Kidney (tissue), 14 donors: Measurements from ENCODE around the gene GRB10. TPM values are rescaled to one million over a fixed set of nuclear protein-coding genes. Genes with fewer than 3 reads are reported as not detected.

Experiments
- DNase-seq, 5 donors: peaks; one replicate each; pipeline ENCODE4 v3.0.0-alpha.2; 2013 to 2020
- FAIRE-seq: peaks from 2 replicates; lab custom pipeline; 2012; peaks lifted over from hg19 to GRCh38; lab: Jason Lieb, UNC
- H3K27ac ChIP-seq, 2 donors: one replicate each; pipeline ENCODE4 v1.7.0; 2013; ENCODE audit warnings: low read depth in 2 of 2, low read length in 2 of 2, inconsistent platforms in 1 of 2
- H3K27me3 ChIP-seq: one replicate; pipeline ENCODE4 v1.7.1; 2013; ENCODE audit warnings: low read length, inconsistent platforms; ENCODE audit not compliant: control insufficient read depth, insufficient read depth
- H3K36me3 ChIP-seq, 3 donors: one replicate each; pipeline versions ENCODE4 v1.7.0 to v1.7.1; 2013; ENCODE audit warnings: low read length in 3 of 3, control low read depth in 1 of 3, inconsistent platforms in 1 of 3; ENCODE audit not compliant: insufficient read depth in 3 of 3, control insufficient read depth in 2 of 3
- H3K4me1 ChIP-seq, 3 donors: one replicate each; pipeline versions ENCODE4 v1.7.0 to v1.7.1; 2013; ENCODE audit warnings: low read length in 3 of 3, inconsistent platforms in 1 of 3, low read depth in 1 of 3; ENCODE audit not compliant: control insufficient read depth in 2 of 3, insufficient read depth in 2 of 3
- H3K4me3 ChIP-seq, 3 donors: one replicate each; pipeline versions ENCODE4 v1.7.0 to v1.8.1; 2013; ENCODE audit warnings: low read length in 3 of 3, control low read depth in 1 of 3, inconsistent platforms in 1 of 3
- H3K9ac ChIP-seq, 3 donors: one replicate each; pipeline versions ENCODE4 v1.7.0 to v1.7.1; 2013; ENCODE audit warnings: low read length in 3 of 3, control low read depth in 1 of 3, inconsistent platforms in 1 of 3
- H3K9me3 ChIP-seq, 3 donors: one replicate each; pipeline versions ENCODE4 v1.7.0 to v1.7.1; 2013; ENCODE audit warnings: low read length in 3 of 3, control low read depth in 1 of 3, inconsistent platforms in 1 of 3; ENCODE audit not compliant: control insufficient read depth in 2 of 3, insufficient read depth in 1 of 3
- intact Hi-C: fragments of 100-400 bp; cut with DNase I; formaldehyde crosslinking; loops from one replicate; pipeline ENCODE4 v1.11.1; 2022
- polyA plus RNA-seq: library from polyadenylated mRNA; stranded (reverse); fragments of 350-450 nt; fragmentation: Illumina TruSeq; extraction: RNeasy Lipid Tissue Mini Kit (QIAGEN cat#74804); gene quantifications from one replicate; pipeline ENCODE4 v1.2.3, GENCODE V29; 2014; ENCODE audit warnings: low read depth, low replicate concordance; ENCODE audit not compliant: insufficient read depth
- total RNA-seq: library from RNA; stranded (reverse); fragmentation: NEBNext Ultra II Directional; extraction: Animal tissue kit (Norgen Biotek cat#: 25700); gene quantifications from one replicate; pipeline ENCODE4 v1.2.1, GENCODE V29; 2021
- TF ChIP-seq, protein P1 (sequence below): IDR thresholded peaks from 3 replicates; pipeline ENCODE4 v1.5.1; 2012; ENCODE audit warnings: mild to moderate bottlenecking, moderate library complexity, borderline replicate concordance; ENCODE audit not compliant: insufficient read depth; ENCODE audit errors: extremely low read depth
- donor health status: control.
- donor health status: control.
- donor health status: control.
- donor health status: control.
- donor health status: control.
- donor health status: DM: yes; HTN: yes; CAD: no.
- donor health status: Normal renal cell carcinoma (clear cell type).

Gene GRB10
- total and polyA plus RNA-seq, 2 donors from 2014 or later: 32.3 to 57.8 TPM

DNA sequence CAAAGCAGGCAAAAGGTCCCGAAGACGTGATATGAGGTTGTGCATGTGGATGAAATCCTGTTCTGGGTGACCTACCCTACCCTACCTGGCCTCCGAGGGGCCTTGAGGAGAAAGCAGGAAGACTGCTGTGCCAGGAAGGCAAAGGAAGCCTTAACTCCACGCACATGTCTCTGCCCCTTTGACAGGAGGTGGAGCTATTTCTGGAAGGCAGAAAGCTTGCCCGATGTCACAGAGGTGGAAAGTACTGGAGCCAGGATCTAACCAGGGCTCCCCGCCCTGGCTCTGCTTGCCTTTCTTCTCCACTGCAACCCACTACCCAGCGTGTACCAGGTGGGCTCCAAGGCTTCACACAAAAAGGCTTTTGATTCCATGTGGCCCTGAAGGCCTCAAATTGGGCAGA, 151.1 kb downstream of the GRB10 start:
- peaks cover 0 to 6% (median 0%) of the 10 kb centered on the region in 3 donors for H3K36me3 ChIP-seq
- intact Hi-C loops: no loop called here
- H3K27ac ChIP-seq: no peak overlapping the region
- H3K4me3 ChIP-seq: no peak overlapping the region
- H3K9ac ChIP-seq: no peak overlapping the region
- H3K27me3 ChIP-seq: no peaks in the 10 kb centered on the region
- DNase-seq (no peak), FAIRE-seq (no peak)
- peaks cover 0 to 10% (median 0%) of the 10 kb centered on the region in 3 donors for H3K4me1 ChIP-seq
- H3K9me3 ChIP-seq: peaks cover 0 to 4% (median 0%) of the 10 kb centered on the region in 3 donors
- TF ChIP-seq, protein P1, sequence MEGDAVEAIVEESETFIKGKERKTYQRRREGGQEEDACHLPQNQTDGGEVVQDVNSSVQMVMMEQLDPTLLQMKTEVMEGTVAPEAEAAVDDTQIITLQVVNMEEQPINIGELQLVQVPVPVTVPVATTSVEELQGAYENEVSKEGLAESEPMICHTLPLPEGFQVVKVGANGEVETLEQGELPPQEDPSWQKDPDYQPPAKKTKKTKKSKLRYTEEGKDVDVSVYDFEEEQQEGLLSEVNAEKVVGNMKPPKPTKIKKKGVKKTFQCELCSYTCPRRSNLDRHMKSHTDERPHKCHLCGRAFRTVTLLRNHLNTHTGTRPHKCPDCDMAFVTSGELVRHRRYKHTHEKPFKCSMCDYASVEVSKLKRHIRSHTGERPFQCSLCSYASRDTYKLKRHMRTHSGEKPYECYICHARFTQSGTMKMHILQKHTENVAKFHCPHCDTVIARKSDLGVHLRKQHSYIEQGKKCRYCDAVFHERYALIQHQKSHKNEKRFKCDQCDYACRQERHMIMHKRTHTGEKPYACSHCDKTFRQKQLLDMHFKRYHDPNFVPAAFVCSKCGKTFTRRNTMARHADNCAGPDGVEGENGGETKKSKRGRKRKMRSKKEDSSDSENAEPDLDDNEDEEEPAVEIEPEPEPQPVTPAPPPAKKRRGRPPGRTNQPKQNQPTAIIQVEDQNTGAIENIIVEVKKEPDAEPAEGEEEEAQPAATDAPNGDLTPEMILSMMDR: no peak

DNA sequence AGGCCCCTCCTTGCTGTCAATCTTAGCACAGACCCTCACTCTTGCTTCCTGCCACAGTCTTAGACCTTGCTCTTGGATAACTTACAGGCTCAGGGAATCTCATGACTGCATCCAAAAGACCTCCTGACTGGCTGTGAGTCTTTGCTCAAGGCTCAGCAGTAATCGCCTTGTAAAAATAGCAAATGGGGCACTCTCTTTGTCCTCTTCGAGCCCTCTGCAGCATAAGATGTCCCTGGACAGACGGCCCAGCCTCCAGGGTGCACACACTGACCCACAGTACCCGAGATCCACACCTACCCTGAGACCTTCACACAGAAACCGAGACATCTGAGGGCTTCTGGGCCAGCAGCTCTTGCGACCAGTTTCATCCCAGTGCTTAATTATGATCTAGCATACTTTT, 151.6 kb downstream of the GRB10 start:
- H3K36me3 ChIP-seq: peaks cover 0 to 9% (median 0%) of the 10 kb centered on the region in 3 donors
- intact Hi-C loops: no loop called here
- peaks cover 0 to 10% (median 0%) of the 10 kb centered on the region in 3 donors for H3K4me1 ChIP-seq
- H3K9ac ChIP-seq: no peak overlapping the region
- H3K27ac ChIP-seq: no peak overlapping the region
- TF ChIP-seq, protein P1: no peak
- no peaks in the 10 kb centered on the region for H3K27me3 ChIP-seq
- FAIRE-seq (no peak), DNase-seq (no peak)
- H3K4me3 ChIP-seq: no peak overlapping the region
- no peaks in the 10 kb centered on the region for H3K9me3 ChIP-seq

DNA sequence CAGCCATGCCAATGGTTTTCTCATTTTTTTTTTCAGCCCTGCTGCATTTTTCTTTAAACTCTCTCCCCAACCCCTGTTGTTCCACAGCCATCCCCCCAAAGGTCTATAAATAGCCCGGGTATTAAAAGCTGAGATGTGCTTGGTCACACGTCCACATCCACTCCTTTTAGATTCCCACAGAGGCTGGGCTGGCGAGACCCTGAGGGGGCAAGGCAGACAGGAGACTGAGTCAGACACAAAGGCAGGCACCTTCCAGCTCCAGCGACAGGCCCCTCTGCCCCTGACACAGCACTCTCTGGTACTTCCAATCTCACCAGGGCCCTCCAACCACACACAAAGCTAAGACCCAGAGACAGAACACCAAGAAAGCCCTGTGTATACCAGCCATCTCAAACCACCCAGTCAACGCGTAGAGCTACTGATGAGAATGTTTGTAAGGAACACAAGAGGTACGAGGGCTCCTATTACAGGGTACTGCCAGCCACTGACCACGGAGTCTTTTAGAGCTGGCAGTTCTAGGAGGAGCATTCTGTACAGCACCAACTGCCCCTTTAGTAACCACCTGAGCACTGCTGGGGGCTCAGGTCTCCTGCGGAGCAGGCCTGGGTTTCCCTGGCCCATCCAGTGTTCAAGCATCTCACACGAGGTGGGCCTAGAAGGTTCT, 153.3 kb downstream of the GRB10 start:
- H3K36me3 ChIP-seq: peaks cover 0 to 14% (median 0%) of the 10 kb centered on the region in 3 donors
- TF ChIP-seq, protein P1: no peak
- H3K9me3 ChIP-seq: no peaks in the 10 kb centered on the region
- no peak for FAIRE-seq
- H3K4me3 ChIP-seq: no peak overlapping the region
- H3K9ac ChIP-seq: no peak overlapping the region
- intact Hi-C loops: no loop called here
- no peak for DNase-seq
- H3K27me3 ChIP-seq: no peaks in the 10 kb centered on the region
- H3K27ac ChIP-seq: no peak overlapping the region
- peaks cover 0 to 10% (median 0%) of the 10 kb centered on the region in 3 donors for H3K4me1 ChIP-seq
